Measurements from ENCODE around the gene DMBX1. TPM values are rescaled to one million over a fixed set of nuclear protein-coding genes. Genes with fewer than 3 reads are reported as not detected.

DMBX1 gene
- total RNA-seq, 1 experiment from 2014 or later: not detected

GRCh38 chr1:46516200-46516950 lies 26.7 kb downstream of the DMBX1 start:
- DNase-seq (ENCODE audit: unreplicated experiment): no peak
- CTCF ChIA-PET: interaction anchor here (0.6 to 1.6 kb wide), 5 partner anchors 11 to 114 kb away, joined by 3 to 7 read pairs (median 5); no protein-coding TSS in a partner anchor
- no peak overlapping the region for H3K27ac Mint-ChIP-seq (ENCODE audit: low read depth, unreplicated experiment)
- intact Hi-C loops (cut with micrococcal nuclease): no loop called here
- no peak for TF ChIP-seq CTCF (IDR thresholded peaks at IDR 0.05; ENCODE audit: unreplicated experiment)
- no peaks in the 10 kb centered on the region for H3K9me3 Mint-ChIP-seq (ENCODE audit: unreplicated experiment)
- no peak overlapping the region for H3K4me3 Mint-ChIP-seq (ENCODE audit: unreplicated experiment)
- BruUV-seq (replicated peaks): no TSS peak
- no peaks in the 10 kb centered on the region for H3K27me3 Mint-ChIP-seq (ENCODE audit: insufficient read depth, unreplicated experiment)
- POLR2A ChIA-PET: interaction anchor here (1.0 to 1.2 kb wide), 2 partner anchors 8 to 115 kb away, joined by 3 read pairs; no protein-coding TSS in a partner anchor
- H3K4me1 Mint-ChIP-seq (ENCODE audit: insufficient read depth, unreplicated experiment): peaks cover 30% of the 10 kb centered on the region
- H3K36me3 Mint-ChIP-seq (ENCODE audit: insufficient read depth, unreplicated experiment): no peaks in the 10 kb centered on the region

- Mint-ChIP-seq H3K27ac (ENCODE audit: low read depth, unreplicated experiment) (no peak overlapping the region), H3K4me1 (ENCODE audit: insufficient read depth, unreplicated experiment) (peaks cover 37% of the 10 kb centered on the region), H3K9me3 (ENCODE audit: unreplicated experiment) (no peaks in the 10 kb centered on the region), H3K36me3 (ENCODE audit: insufficient read depth, unreplicated experiment) (no peaks in the 10 kb centered on the region), H3K27me3 (ENCODE audit: insufficient read depth, unreplicated experiment) (no peaks in the 10 kb centered on the region), H3K4me3 (ENCODE audit: unreplicated experiment) (no peak overlapping the region)
- DNase-seq (ENCODE audit: unreplicated experiment): peak; percentile 88
- no TSS peak for BruUV-seq (replicated peaks)
- intact Hi-C loops (cut with micrococcal nuclease): no loop called here
- CTCF ChIA-PET: interaction anchor here (0.6 to 2.4 kb wide), 10 partner anchors 10 to 41 kb away, joined by 3 to 17 read pairs (median 5); a partner anchor contains a TSS
- no peak for TF ChIP-seq CTCF (IDR thresholded peaks at IDR 0.05; ENCODE audit: unreplicated experiment)
- POLR2A ChIA-PET: interaction anchor here (1.0 kb wide), 1 partner anchor 9 kb away, joined by 3 read pairs; no protein-coding TSS in a partner anchor
Measured at GRCh38 chr1:46517010-46517600, 27.5 kb downstream of the DMBX1 start.

GRCh38 chr1:46517932-46518498 lies 28.4 kb downstream of the DMBX1 start:
- Mint-ChIP-seq H3K27ac (ENCODE audit: low read depth, unreplicated experiment) (no peak overlapping the region), H3K36me3 (ENCODE audit: insufficient read depth, unreplicated experiment) (no peaks in the 10 kb centered on the region), H3K4me3 (ENCODE audit: unreplicated experiment) (no peak overlapping the region), H3K4me1 (ENCODE audit: insufficient read depth, unreplicated experiment) (peaks cover 46% of the 10 kb centered on the region), H3K9me3 (ENCODE audit: unreplicated experiment) (no peaks in the 10 kb centered on the region), H3K27me3 (ENCODE audit: insufficient read depth, unreplicated experiment) (no peaks in the 10 kb centered on the region)
- intact Hi-C loops (cut with micrococcal nuclease): no loop called here
- no peak for TF ChIP-seq CTCF (IDR thresholded peaks at IDR 0.05; ENCODE audit: unreplicated experiment)
- BruUV-seq (replicated peaks): no TSS peak
- POLR2A ChIA-PET: no interaction called here
- no peak for DNase-seq (ENCODE audit: unreplicated experiment)
- CTCF ChIA-PET: interaction anchor here (0.7 to 2.9 kb wide), 10 partner anchors 9 to 71 kb away, joined by 3 to 17 read pairs (median 5); a partner anchor contains a TSS

GRCh38 chr1:46519209-46519608 lies 29.6 kb downstream of the DMBX1 start:
- no TSS peak for BruUV-seq (replicated peaks)
- no peaks in the 10 kb centered on the region for H3K27me3 Mint-ChIP-seq (ENCODE audit: insufficient read depth, unreplicated experiment)
- H3K4me1 Mint-ChIP-seq (ENCODE audit: insufficient read depth, unreplicated experiment): peaks cover 52% of the 10 kb centered on the region
- ChIA-PET POLR2A (no interaction called here), CTCF (interaction anchor here (1.1 to 2.9 kb wide), 5 partner anchors 8 to 72 kb away, joined by 3 to 17 read pairs (median 8); no protein-coding TSS in a partner anchor)
- intact Hi-C loops (cut with micrococcal nuclease): no loop called here
- H3K4me3 Mint-ChIP-seq (ENCODE audit: unreplicated experiment): no peak overlapping the region
- DNase-seq (ENCODE audit: unreplicated experiment): no peak
- TF ChIP-seq CTCF (IDR thresholded peaks at IDR 0.05; ENCODE audit: unreplicated experiment): no peak
- no peaks in the 10 kb centered on the region for H3K36me3 Mint-ChIP-seq (ENCODE audit: insufficient read depth, unreplicated experiment)
- H3K9me3 Mint-ChIP-seq (ENCODE audit: unreplicated experiment): no peaks in the 10 kb centered on the region
- no peak overlapping the region for H3K27ac Mint-ChIP-seq (ENCODE audit: low read depth, unreplicated experiment)

Data from MCF 10A (cell line).